ENCODE results near the gene TESK2. TPM values are rescaled to one million over a fixed set of nuclear protein-coding genes. Genes with fewer than 3 reads are reported as not detected.

Gene TESK2
- total RNA-seq, 1 donor from 2014 or later: 8.0 TPM

DNA sequence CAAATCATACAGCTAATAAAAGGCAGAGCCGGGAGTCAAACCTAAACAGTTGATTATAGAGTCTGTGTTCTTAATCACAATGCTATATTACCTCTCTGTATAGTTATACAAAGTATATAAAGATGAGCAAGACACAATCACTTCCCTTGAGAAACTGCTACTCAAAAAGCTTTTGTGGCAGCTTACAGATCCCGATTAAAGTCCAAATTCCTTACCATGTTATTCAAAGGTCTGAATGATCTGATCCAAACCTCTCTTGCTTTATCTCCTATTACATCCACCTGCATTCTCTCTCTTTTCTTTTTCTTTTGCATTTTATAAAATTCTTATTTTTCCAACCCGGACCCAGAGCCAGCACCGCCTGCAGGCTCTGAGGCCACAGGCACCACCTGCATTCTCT lies 93.7 kb downstream of the TESK2 start:
- Mint-ChIP-seq H3K9me3 (ENCODE audit: unreplicated experiment) (no peaks in the 10 kb centered on the region), H3K36me3 (ENCODE audit: low read depth, unreplicated experiment) (no peaks in the 10 kb centered on the region), H3K4me3 (ENCODE audit: unreplicated experiment) (no peak overlapping the region), H3K27me3 (ENCODE audit: unreplicated experiment) (no peaks in the 10 kb centered on the region), H3K27ac (ENCODE audit: unreplicated experiment) (no peak overlapping the region), H3K4me1 (ENCODE audit: unreplicated experiment) (peaks cover 3% of the 10 kb centered on the region)
- no peak for DNase-seq (ENCODE audit: low spot score)
- TF ChIP-seq CTCF (IDR thresholded peaks at IDR 0.05; ENCODE audit: unreplicated experiment): no peak

GRCh38 chr1:45395582-45395981 lies 95.4 kb downstream of the TESK2 start:
- peaks cover 3% of the 10 kb centered on the region for H3K4me1 Mint-ChIP-seq (ENCODE audit: unreplicated experiment)
- DNase-seq (ENCODE audit: low spot score): no peak
- no peaks in the 10 kb centered on the region for H3K27me3 Mint-ChIP-seq (ENCODE audit: unreplicated experiment)
- no peaks in the 10 kb centered on the region for H3K36me3 Mint-ChIP-seq (ENCODE audit: low read depth, unreplicated experiment)
- no peaks in the 10 kb centered on the region for H3K9me3 Mint-ChIP-seq (ENCODE audit: unreplicated experiment)
- H3K4me3 Mint-ChIP-seq (ENCODE audit: unreplicated experiment): no peak overlapping the region
- no peak overlapping the region for H3K27ac Mint-ChIP-seq (ENCODE audit: unreplicated experiment)
- no peak for TF ChIP-seq CTCF (IDR thresholded peaks at IDR 0.05; ENCODE audit: unreplicated experiment)

GRCh38 chr1:45395051-45395450 lies 95.9 kb downstream of the TESK2 start:
- peaks cover 3% of the 10 kb centered on the region for H3K4me1 Mint-ChIP-seq (ENCODE audit: unreplicated experiment)
- H3K4me3 Mint-ChIP-seq (ENCODE audit: unreplicated experiment): no peak overlapping the region
- no peaks in the 10 kb centered on the region for H3K36me3 Mint-ChIP-seq (ENCODE audit: low read depth, unreplicated experiment)
- TF ChIP-seq CTCF (IDR thresholded peaks at IDR 0.05; ENCODE audit: unreplicated experiment): no peak
- H3K27me3 Mint-ChIP-seq (ENCODE audit: unreplicated experiment): no peaks in the 10 kb centered on the region
- no peak for DNase-seq (ENCODE audit: low spot score)
- H3K27ac Mint-ChIP-seq (ENCODE audit: unreplicated experiment): no peak overlapping the region
- no peaks in the 10 kb centered on the region for H3K9me3 Mint-ChIP-seq (ENCODE audit: unreplicated experiment)

- Mint-ChIP-seq H3K36me3 (ENCODE audit: low read depth, unreplicated experiment) (no peaks in the 10 kb centered on the region), H3K27me3 (ENCODE audit: unreplicated experiment) (no peaks in the 10 kb centered on the region), H3K4me1 (ENCODE audit: unreplicated experiment) (peaks cover 3% of the 10 kb centered on the region), H3K4me3 (ENCODE audit: unreplicated experiment) (no peak overlapping the region), H3K9me3 (ENCODE audit: unreplicated experiment) (no peaks in the 10 kb centered on the region), H3K27ac (ENCODE audit: unreplicated experiment) (no peak overlapping the region)
- TF ChIP-seq CTCF (IDR thresholded peaks at IDR 0.05; ENCODE audit: unreplicated experiment): no peak
- DNase-seq (ENCODE audit: low spot score): no peak
Observed at GRCh38 chr1:45394342-45394741, 96.6 kb downstream of the TESK2 start.

- H3K27me3 Mint-ChIP-seq (ENCODE audit: unreplicated experiment): no peaks in the 10 kb centered on the region
- H3K9me3 Mint-ChIP-seq (ENCODE audit: unreplicated experiment): no peaks in the 10 kb centered on the region
- no peaks in the 10 kb centered on the region for H3K36me3 Mint-ChIP-seq (ENCODE audit: low read depth, unreplicated experiment)
- H3K27ac Mint-ChIP-seq (ENCODE audit: unreplicated experiment): no peak overlapping the region
- no peak overlapping the region for H3K4me3 Mint-ChIP-seq (ENCODE audit: unreplicated experiment)
- H3K4me1 Mint-ChIP-seq (ENCODE audit: unreplicated experiment): peaks cover 3% of the 10 kb centered on the region
- TF ChIP-seq CTCF (IDR thresholded peaks at IDR 0.05; ENCODE audit: unreplicated experiment): no peak
- DNase-seq (ENCODE audit: low spot score): no peak
Observed at GRCh38 chr1:45393718-45394302, 97.2 kb downstream of the TESK2 start.
